B cell (primary cell): ENCODE results near the gene CREBBP. TPM values are rescaled to one million over a fixed set of nuclear protein-coding genes. Genes with fewer than 3 reads are reported as not detected.

ENCODE experiments used
- ATAC-seq: fragments of 200-7000 bp; cut with Tn5 transposase; one replicate; pipeline ENCODE4 v1.10.0; 2021; ENCODE audit warnings: low read depth, mild to moderate bottlenecking, moderate number of reproducible peaks, moderate library complexity
- CTCF ChIA-PET: fragments of 350-600 bp; sonication (Branson Sonifier 250); formaldehyde crosslinking; loops from one replicate; lab custom pipeline; 2021; ENCODE audit warnings: antibody characterized with exemption, inconsistent platforms; lab: Charles Lee
- POLR2A ChIA-PET: fragments of 350-600 bp; sonication (Branson Sonifier 250); formaldehyde crosslinking; loops from one replicate; lab custom pipeline; 2021; ENCODE audit warnings: antibody characterized with exemption; lab: Charles Lee
- DNase-seq: peaks from one replicate; pipeline ENCODE4 v3.0.0; 2013
- H2AFZ ChIP-seq: 2 replicates; pipeline ENCODE4 v1.6.1; 2012; ENCODE audit warnings: mild to moderate bottlenecking, low read depth, low read length; ENCODE audit not compliant: insufficient read depth, poor library complexity, severe bottlenecking
- H3K27ac ChIP-seq, 2 donors: 1 replicate in 1 of 2; 2 replicates in 1 of 2; pipeline ENCODE4 v1.5.1; 2012 to 2013; ENCODE audit warnings: low read length in 2 of 2, mild to moderate bottlenecking in 2 of 2, moderate library complexity in 1 of 2
- H3K27me3 ChIP-seq, 4 experiments: fragments of 200-600 bp in 1 of 4; sonication (generic) in 1 of 4; replicated peaks in 1 of 4; 1 replicate in 2 of 4; 2 replicates in 2 of 4; pipeline versions ENCODE4 v1.6.1 to v1.7.0; 2013 to 2016; ENCODE audit warnings: low read length in 3 of 4, mild to moderate bottlenecking in 2 of 4, mixed read lengths in 1 of 4, moderate library complexity in 1 of 4; ENCODE audit not compliant: insufficient read depth in 4 of 4, control insufficient read depth in 3 of 4; ENCODE audit errors: control extremely low read depth in 1 of 4
- H3K36me3 ChIP-seq, 2 experiments: replicated peaks in 1 of 2; 1 replicate in 1 of 2; 2 replicates in 1 of 2; pipeline versions ENCODE4 v1.6.1 to v1.7.1; 2013; ENCODE audit warnings: low read length in 1 of 2; ENCODE audit not compliant: insufficient read depth in 2 of 2, control insufficient read depth in 1 of 2; ENCODE audit errors: control extremely low read depth in 1 of 2, extremely low read depth in 1 of 2
- H3K4me1 ChIP-seq, 2 donors: fragments of 200-600 bp in 1 of 2; sonication (generic) in 1 of 2; 1 replicate in 1 of 2; 2 replicates in 1 of 2; pipeline versions ENCODE4 v1.5.1 to v1.6.1; 2013 to 2017; ENCODE audit warnings: low read length in 2 of 2; ENCODE audit not compliant: control insufficient read depth in 2 of 2, insufficient read depth in 2 of 2
- H3K4me2 ChIP-seq: replicated peaks from 2 replicates; pipeline ENCODE3; 2012; ENCODE audit warnings: mild to moderate bottlenecking, low read depth, low read length; ENCODE audit not compliant: poor library complexity, severe bottlenecking
- H3K4me3 ChIP-seq, 5 experiments: fragments of 200-600 bp in 1 of 5; sonication (generic) in 1 of 5; 1 replicate in 3 of 5; 2 replicates in 2 of 5; pipeline versions ENCODE4 v1.5.1 to v1.7.0; 2011 to 2016; ENCODE audit warnings: low read length in 4 of 5, mild to moderate bottlenecking in 4 of 5, low read depth in 2 of 5, control low read depth in 1 of 5, moderate library complexity in 1 of 5; ENCODE audit not compliant: insufficient read depth in 1 of 5; ENCODE audit errors: control extremely low read depth in 1 of 5, extremely low read depth in 1 of 5
- H3K79me2 ChIP-seq: fragments of 200-600 bp; sonication (generic); one replicate; pipeline ENCODE4 v1.6.0; 2016; ENCODE audit warnings: low read length; ENCODE audit not compliant: control insufficient read depth, insufficient read depth
- H3K9ac ChIP-seq: fragments of 200-600 bp; sonication (generic); 2 replicates; pipeline ENCODE4 v1.6.1; 2017; ENCODE audit warnings: mild to moderate bottlenecking, low read length, moderate library complexity
- H3K9me3 ChIP-seq, 3 donors: one replicate each; pipeline versions ENCODE4 v1.6.1 to v1.7.1; 2013; ENCODE audit warnings: low read length in 2 of 3; ENCODE audit not compliant: control insufficient read depth in 2 of 3, insufficient read depth in 1 of 3; ENCODE audit errors: control extremely low read depth in 1 of 3
- H4K20me1 ChIP-seq: 2 replicates; pipeline ENCODE4 v1.6.0; 2012; ENCODE audit warnings: mild to moderate bottlenecking, low read length; ENCODE audit not compliant: insufficient read depth, control insufficient read depth, poor library complexity, severe bottlenecking
- H3K27ac Mint-ChIP-seq: one replicate; pipeline ENCODE4 v1.8.0; 2021; ENCODE audit warnings: mixed read lengths
- H3K27me3 Mint-ChIP-seq: one replicate; pipeline ENCODE4 v1.8.0; 2021; ENCODE audit warnings: mixed read lengths
- H3K4me1 Mint-ChIP-seq: one replicate; pipeline ENCODE4 v1.8.0; 2021; ENCODE audit warnings: mixed read lengths
- H3K4me3 Mint-ChIP-seq: one replicate; pipeline ENCODE4 v1.8.0; 2021; ENCODE audit warnings: mixed read lengths
- H3K9me3 Mint-ChIP-seq: one replicate; pipeline ENCODE4 v1.8.0; 2022; ENCODE audit warnings: mixed read lengths; ENCODE audit not compliant: insufficient read depth
- EZH2 ChIP-seq: IDR thresholded peaks from 2 replicates; pipeline ENCODE4 v1.6.1; 2012; ENCODE audit warnings: borderline replicate concordance, low read depth, mild to moderate bottlenecking, moderate library complexity, low read length; ENCODE audit not compliant: insufficient read depth, poor library complexity, severe bottlenecking
- WGBS: methylation state at CpG from one replicate; pipeline ENCODE4 v1.1.5; 2013; ENCODE audit warnings: missing lambda C conversion rate; ENCODE audit not compliant: insufficient coverage; 5-methylcytosine and 5-hydroxymethylcytosine counted together
- intact Hi-C: fragments of 100-400 bp; cut with micrococcal nuclease; formaldehyde crosslinking; loops from one replicate; pipeline ENCODE4 v1.10.0; 2022
- polyA plus RNA-seq: library from polyadenylated mRNA; depleted of rRNA; stranded (reverse); fragments of >200 nt; gene quantifications from 2 replicates; pipeline ENCODE4 v1.2.3, GENCODE V29; 2012
- total RNA-seq, 2 donors: library from RNA; stranded (reverse); fragments of 120-200 nt in 1 of 2; gene quantifications; 1 replicate in 1 of 2; 2 replicates in 1 of 2; pipeline versions ENCODE4 v1.2.3 to v1.2.4, GENCODE V29; 2013 to 2022
- TF ChIP-seq, protein P1 (sequence below): fragments of 200-600 bp; IDR thresholded peaks from one replicate; pipeline ENCODE4 v1.8.0; 2022; ENCODE audit warnings: antibody characterized with exemption, mild to moderate bottlenecking

Gene CREBBP
- total and polyA plus RNA-seq, 2 donors (not counting 1 experiment from before 2014, with no cell fraction given): 27.6 to 206 TPM

DNA sequence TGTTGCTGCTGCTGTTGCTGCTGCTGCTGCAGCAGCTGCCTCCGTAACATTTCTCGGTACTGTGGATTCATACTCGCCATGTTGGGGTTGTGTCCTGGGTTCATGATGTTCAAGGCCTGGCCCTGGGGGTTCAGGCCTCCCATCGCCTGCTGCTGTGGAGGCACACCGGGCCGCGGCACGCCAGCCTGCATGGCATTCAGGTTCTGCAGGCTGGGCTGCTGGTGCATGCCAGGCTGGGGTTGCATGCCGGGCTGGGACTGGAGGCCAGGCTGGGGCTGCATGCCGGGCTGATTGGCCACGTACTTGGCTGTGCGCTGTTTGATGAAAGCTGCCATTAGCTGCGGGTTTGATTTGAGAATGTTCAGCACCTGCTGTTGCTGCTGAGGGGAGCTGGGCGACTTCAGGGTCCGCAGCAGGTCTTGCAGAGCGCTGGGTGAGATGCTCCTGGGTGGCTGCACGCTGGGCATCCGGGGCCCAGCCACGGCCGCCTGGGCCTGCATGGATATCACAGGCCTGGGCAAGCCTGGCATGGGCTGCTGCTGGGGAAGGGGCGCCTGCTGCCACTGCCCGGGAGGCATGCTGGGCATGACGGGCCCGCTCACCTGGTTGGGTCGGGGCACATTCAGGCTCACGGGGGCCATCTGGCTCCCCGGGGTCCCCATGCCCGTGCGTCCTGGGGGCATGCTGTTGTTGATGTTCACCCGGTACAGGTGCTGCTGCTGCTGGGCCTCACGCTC lies 151.9 kb downstream of the CREBBP start:
- H3K36me3 ChIP-seq: peaks cover 0 to 52% of the 10 kb centered on the region in 2 experiments
- no peak overlapping the region for H3K9ac ChIP-seq
- no peaks in the 10 kb centered on the region for H3K9me3 ChIP-seq
- 99% methylated on average over 29 of the region's 31 CpGs for WGBS
- no peak for ATAC-seq
- no peak overlapping the region for H3K4me2 ChIP-seq
- ChIA-PET CTCF (no interaction called here), POLR2A (no interaction called here)
- TF ChIP-seq, protein P1, sequence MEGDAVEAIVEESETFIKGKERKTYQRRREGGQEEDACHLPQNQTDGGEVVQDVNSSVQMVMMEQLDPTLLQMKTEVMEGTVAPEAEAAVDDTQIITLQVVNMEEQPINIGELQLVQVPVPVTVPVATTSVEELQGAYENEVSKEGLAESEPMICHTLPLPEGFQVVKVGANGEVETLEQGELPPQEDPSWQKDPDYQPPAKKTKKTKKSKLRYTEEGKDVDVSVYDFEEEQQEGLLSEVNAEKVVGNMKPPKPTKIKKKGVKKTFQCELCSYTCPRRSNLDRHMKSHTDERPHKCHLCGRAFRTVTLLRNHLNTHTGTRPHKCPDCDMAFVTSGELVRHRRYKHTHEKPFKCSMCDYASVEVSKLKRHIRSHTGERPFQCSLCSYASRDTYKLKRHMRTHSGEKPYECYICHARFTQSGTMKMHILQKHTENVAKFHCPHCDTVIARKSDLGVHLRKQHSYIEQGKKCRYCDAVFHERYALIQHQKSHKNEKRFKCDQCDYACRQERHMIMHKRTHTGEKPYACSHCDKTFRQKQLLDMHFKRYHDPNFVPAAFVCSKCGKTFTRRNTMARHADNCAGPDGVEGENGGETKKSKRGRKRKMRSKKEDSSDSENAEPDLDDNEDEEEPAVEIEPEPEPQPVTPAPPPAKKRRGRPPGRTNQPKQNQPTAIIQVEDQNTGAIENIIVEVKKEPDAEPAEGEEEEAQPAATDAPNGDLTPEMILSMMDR: no peak
- TF ChIP-seq EZH2: no peak
- H4K20me1 ChIP-seq: peaks cover 38% of the 10 kb centered on the region
- DNase-seq: no peak
- no peak overlapping the region for H3K27ac ChIP-seq
- Mint-ChIP-seq H3K27ac (peak overlapping the region; percentile 6), H3K4me1 (no peaks in the 10 kb centered on the region), H3K4me3 (no peak overlapping the region), H3K27me3 (no peaks in the 10 kb centered on the region), H3K9me3 (no peaks in the 10 kb centered on the region)
- H3K27me3 ChIP-seq: no peaks in the 10 kb centered on the region
- H3K79me2 ChIP-seq: no peaks in the 10 kb centered on the region
- no peaks in the 10 kb centered on the region for H3K4me1 ChIP-seq
- no peak overlapping the region for H2AFZ ChIP-seq
- no peak overlapping the region for H3K4me3 ChIP-seq
- intact Hi-C loops: no loop called here

DNA sequence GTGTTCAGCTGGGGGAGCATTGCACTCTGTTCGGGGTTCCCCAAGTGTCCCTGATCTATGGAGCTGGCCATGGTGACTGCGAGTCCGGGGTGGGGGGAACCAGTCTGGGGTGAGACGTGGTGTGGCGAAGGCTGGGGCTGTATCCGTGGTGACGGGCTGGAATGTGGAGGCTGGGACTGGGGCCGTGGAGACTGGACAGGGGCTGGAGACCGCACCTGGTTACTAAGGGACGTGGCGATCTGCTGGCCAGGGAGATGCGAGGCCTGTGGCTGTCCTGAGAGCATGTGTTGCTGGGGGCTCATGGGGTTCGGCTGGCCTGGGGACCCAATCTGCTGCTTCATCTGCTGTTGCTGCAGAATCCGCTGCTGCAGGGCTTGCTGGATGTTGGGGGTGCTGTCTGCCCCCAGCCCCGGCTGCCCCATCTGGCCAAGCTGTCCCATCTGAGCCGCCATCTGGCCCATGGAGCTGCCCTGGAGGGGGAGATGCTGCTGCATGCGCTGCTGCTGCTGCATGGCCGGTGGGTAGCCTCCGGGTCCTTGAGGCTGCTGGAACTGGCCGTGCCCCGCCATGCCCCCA lies 152.6 kb downstream of the CREBBP start:
- Histone ChIP-seq H3K9me3 (no peaks in the 10 kb centered on the region), H3K36me3 (peaks cover 0 to 48% of the 10 kb centered on the region in 2 experiments), H3K27me3 (no peaks in the 10 kb centered on the region), H3K4me1 (no peaks in the 10 kb centered on the region), H3K79me2 (no peaks in the 10 kb centered on the region), H3K27ac (no peak overlapping the region), H2AFZ (no peak overlapping the region), H4K20me1 (peaks cover 38% of the 10 kb centered on the region), H3K9ac (no peak overlapping the region), H3K4me3 (no peak overlapping the region), H3K4me2 (no peak overlapping the region)
- CTCF ChIA-PET: no interaction called here
- H3K4me1 Mint-ChIP-seq: no peaks in the 10 kb centered on the region
- TF ChIP-seq, protein P1: no peak
- no peak for TF ChIP-seq EZH2
- ATAC-seq (no peak), DNase-seq (no peak)
- no peak overlapping the region for H3K27ac Mint-ChIP-seq
- H3K27me3 Mint-ChIP-seq: no peaks in the 10 kb centered on the region
- intact Hi-C loops: no loop called here
- POLR2A ChIA-PET: no interaction called here
- 95% methylated on average over 21 of the region's 21 CpGs for WGBS
- H3K9me3 Mint-ChIP-seq: no peaks in the 10 kb centered on the region
- no peak overlapping the region for H3K4me3 Mint-ChIP-seq
